ENCODE measurements around the gene SLC15A4.

SLC15A4 gene

GRCh38 chr12:128766738-128767501 is 56.8 kb downstream of the SLC15A4 start:
- no peaks in the 10 kb centered on the region for H3K9me3 ChIP-seq (ENCODE audit: severe bottlenecking)
- no peaks in the 10 kb centered on the region for H3K27me3 ChIP-seq (ENCODE audit: insufficient read depth, low read depth, severe bottlenecking)
- H3K36me3 ChIP-seq, result no peaks in the 10 kb centered on the region
- no peak overlapping the region for H3K4me3 ChIP-seq (ENCODE audit: low read depth, low read length)
- H3K27ac ChIP-seq, result no peak overlapping the region
- no peak for DNase-seq
- TF ChIP-seq CTCF (IDR thresholded peaks at IDR 0.05; ENCODE audit: low read depth, low read length), result no peak

- TF ChIP-seq CTCF (IDR thresholded peaks at IDR 0.05; ENCODE audit: low read depth, low read length), result no peak
- Histone ChIP-seq H3K27me3 (ENCODE audit: insufficient read depth, low read depth, severe bottlenecking) (no peaks in the 10 kb centered on the region), H3K36me3 (no peaks in the 10 kb centered on the region), H3K4me3 (ENCODE audit: low read depth, low read length) (no peak overlapping the region), H3K9me3 (ENCODE audit: severe bottlenecking) (no peaks in the 10 kb centered on the region), H3K27ac (no peak overlapping the region)
- no peak for DNase-seq
These were observed 60.4 kb downstream of the SLC15A4 start for GRCh38 chr12:128763395-128763794.

- no peak for TF ChIP-seq CTCF (IDR thresholded peaks at IDR 0.05; ENCODE audit: low read depth, low read length)
- no peaks in the 10 kb centered on the region for H3K9me3 ChIP-seq (ENCODE audit: severe bottlenecking)
- no peak for DNase-seq
- no peaks in the 10 kb centered on the region for H3K36me3 ChIP-seq
- H3K27me3 ChIP-seq (ENCODE audit: insufficient read depth, low read depth, severe bottlenecking), result no peaks in the 10 kb centered on the region
- H3K27ac ChIP-seq, result no peak overlapping the region
- no peak overlapping the region for H3K4me3 ChIP-seq (ENCODE audit: low read depth, low read length)
These were observed 62.4 kb downstream of the SLC15A4 start for GRCh38 chr12:128761379-128761790.

GRCh38 chr12:128755566-128755965 is 68.2 kb downstream of the SLC15A4 start:
- H3K27ac ChIP-seq, result no peak overlapping the region
- no peaks in the 10 kb centered on the region for H3K27me3 ChIP-seq (ENCODE audit: insufficient read depth, low read depth, severe bottlenecking)
- no peak for TF ChIP-seq CTCF (IDR thresholded peaks at IDR 0.05; ENCODE audit: low read depth, low read length)
- DNase-seq, result no peak
- H3K9me3 ChIP-seq (ENCODE audit: severe bottlenecking), result no peaks in the 10 kb centered on the region
- H3K36me3 ChIP-seq, result no peaks in the 10 kb centered on the region
- no peak overlapping the region for H3K4me3 ChIP-seq (ENCODE audit: low read depth, low read length)

GRCh38 chr12:128754275-128754674 is 69.5 kb downstream of the SLC15A4 start:
- H3K27ac ChIP-seq, result no peak overlapping the region
- H3K27me3 ChIP-seq (ENCODE audit: insufficient read depth, low read depth, severe bottlenecking), result no peaks in the 10 kb centered on the region
- no peak for DNase-seq
- TF ChIP-seq CTCF (IDR thresholded peaks at IDR 0.05; ENCODE audit: low read depth, low read length), result no peak
- no peak overlapping the region for H3K4me3 ChIP-seq (ENCODE audit: low read depth, low read length)
- no peaks in the 10 kb centered on the region for H3K36me3 ChIP-seq
- H3K9me3 ChIP-seq (ENCODE audit: severe bottlenecking), result no peaks in the 10 kb centered on the region

GRCh38 chr12:128753438-128753837 is 70.3 kb downstream of the SLC15A4 start:
- Histone ChIP-seq H3K27me3 (ENCODE audit: insufficient read depth, low read depth, severe bottlenecking) (no peaks in the 10 kb centered on the region), H3K27ac (no peak overlapping the region), H3K36me3 (no peaks in the 10 kb centered on the region), H3K9me3 (ENCODE audit: severe bottlenecking) (no peaks in the 10 kb centered on the region), H3K4me3 (ENCODE audit: low read depth, low read length) (no peak overlapping the region)
- no peak for DNase-seq
- 0 out of 2 replicates have a peak, but pooled peaks have one; percentile 13 for TF ChIP-seq CTCF (IDR thresholded peaks at IDR 0.05; ENCODE audit: low read depth, low read length)
